ENCODE data around the gene SLC44A5. TPM values are rescaled to one million over a fixed set of nuclear protein-coding genes. Genes with fewer than 3 reads are reported as not detected.

Gene SLC44A5
- total RNA-seq, 1 experiment from 2014 or later = 0.18 TPM

DNA sequence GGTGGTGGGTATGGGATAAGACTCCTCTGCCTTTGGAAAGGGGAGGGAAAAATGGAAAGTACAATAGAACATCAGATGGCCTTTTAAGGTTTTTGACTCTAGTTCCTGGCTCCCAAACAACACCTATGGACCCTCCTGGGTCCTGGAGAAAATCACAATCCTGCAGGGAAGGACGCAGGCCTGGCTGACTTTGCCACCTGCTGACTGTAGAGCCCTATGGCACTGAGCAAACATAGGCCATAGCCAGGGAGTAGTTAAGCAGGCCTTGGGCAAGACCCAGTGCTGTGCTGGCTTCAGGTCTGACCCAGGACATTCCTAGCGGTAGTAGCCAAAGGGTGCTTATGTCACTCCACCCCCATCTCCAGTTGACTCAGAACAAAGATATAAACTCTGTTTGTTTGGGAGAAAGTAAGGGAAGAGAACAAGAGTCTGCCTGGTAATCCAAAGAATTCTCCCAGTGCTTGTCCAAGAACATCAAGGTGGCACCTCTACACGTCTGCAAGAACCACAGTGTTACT is 149.0 kb downstream of the SLC44A5 start:
- H3K36me3 ChIP-seq (ENCODE audit: control insufficient read depth, insufficient read depth, low read length) = no peaks in the 10 kb centered on the region
- H3K9me3 ChIP-seq (ENCODE audit: control insufficient read depth, insufficient read depth, low read depth, low read length) = no peaks in the 10 kb centered on the region
- POLR2A ChIA-PET = no interaction called here
- CTCF ChIA-PET = no interaction called here
- no peak for TF ChIP-seq SIN3A (IDR thresholded peaks at IDR 0.05; ENCODE audit: borderline replicate concordance, insufficient read depth, low read depth, low read length)
- no peak for TF ChIP-seq TCF7L2 (IDR thresholded peaks at IDR 0.05; ENCODE audit: low read depth, low read length)
- no peak overlapping the region for H3K27ac ChIP-seq (ENCODE audit: low read length)
- H3K4me1 ChIP-seq (ENCODE audit: control insufficient read depth, insufficient read depth, low read length) = no peaks in the 10 kb centered on the region
- BruUV-seq (replicated peaks) = no TSS peak
- H3K27me3 ChIP-seq (ENCODE audit: control insufficient read depth, insufficient read depth, low read length) = no peaks in the 10 kb centered on the region
- H3K4me3 ChIP-seq (ENCODE audit: low read depth in 2 of 2, low read length in 2 of 2) = no peak overlapping the region
- in situ Hi-C loops (cut with HindIII; ENCODE audit: low pct_unique_long_range_greater_than_20kb, low sequenced_read_pairs) (no loop called here), intact Hi-C loops (cut with micrococcal nuclease; ENCODE audit: unreplicated experiment) (loop anchor here (2.0 kb wide), 1 partner anchor 27 kb away; no protein-coding TSS in a partner anchor)
- no peak for ATAC-seq
- DNase-seq (ENCODE audit: low read depth, low spot score) = no peak

DNA sequence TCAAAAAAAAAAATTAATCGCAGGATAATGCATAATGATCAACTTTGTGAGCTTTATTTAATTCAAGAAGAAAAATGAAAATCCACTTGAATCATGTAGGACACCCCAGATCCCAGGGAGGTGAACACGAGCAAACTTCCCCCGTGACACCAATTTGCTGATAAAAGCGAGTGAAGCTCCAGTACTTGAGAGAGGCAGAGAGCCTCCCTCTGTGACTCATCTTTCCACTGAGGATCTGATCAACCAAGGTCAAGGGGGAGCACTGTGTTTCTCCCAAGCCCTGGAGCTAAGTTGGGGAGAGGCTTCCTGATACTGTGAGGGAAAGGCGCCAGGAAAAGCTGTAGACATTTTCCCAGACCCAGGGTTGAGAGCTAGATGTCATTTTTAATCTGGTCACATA is 160.9 kb downstream of the SLC44A5 start:
- CTCF ChIA-PET = no interaction called here
- BruUV-seq (replicated peaks) = no TSS peak

More for the DNA sequence above, 160.9 kb downstream of the SLC44A5 start:
- DNase-seq (ENCODE audit: low read depth, low spot score) (no peak), ATAC-seq (no peak)
- no peak overlapping the region for H3K27ac ChIP-seq (ENCODE audit: low read length)
- no peaks in the 10 kb centered on the region for H3K4me1 ChIP-seq (ENCODE audit: control insufficient read depth, insufficient read depth, low read length)
- no peak for TF ChIP-seq POLR2AphosphoS5 (IDR thresholded peaks at IDR 0.05; ENCODE audit: low read depth, low read length)
- TF ChIP-seq SIN3A (IDR thresholded peaks at IDR 0.05; ENCODE audit: borderline replicate concordance, insufficient read depth, low read depth, low read length) = no peak
- TF ChIP-seq, protein P1, sequence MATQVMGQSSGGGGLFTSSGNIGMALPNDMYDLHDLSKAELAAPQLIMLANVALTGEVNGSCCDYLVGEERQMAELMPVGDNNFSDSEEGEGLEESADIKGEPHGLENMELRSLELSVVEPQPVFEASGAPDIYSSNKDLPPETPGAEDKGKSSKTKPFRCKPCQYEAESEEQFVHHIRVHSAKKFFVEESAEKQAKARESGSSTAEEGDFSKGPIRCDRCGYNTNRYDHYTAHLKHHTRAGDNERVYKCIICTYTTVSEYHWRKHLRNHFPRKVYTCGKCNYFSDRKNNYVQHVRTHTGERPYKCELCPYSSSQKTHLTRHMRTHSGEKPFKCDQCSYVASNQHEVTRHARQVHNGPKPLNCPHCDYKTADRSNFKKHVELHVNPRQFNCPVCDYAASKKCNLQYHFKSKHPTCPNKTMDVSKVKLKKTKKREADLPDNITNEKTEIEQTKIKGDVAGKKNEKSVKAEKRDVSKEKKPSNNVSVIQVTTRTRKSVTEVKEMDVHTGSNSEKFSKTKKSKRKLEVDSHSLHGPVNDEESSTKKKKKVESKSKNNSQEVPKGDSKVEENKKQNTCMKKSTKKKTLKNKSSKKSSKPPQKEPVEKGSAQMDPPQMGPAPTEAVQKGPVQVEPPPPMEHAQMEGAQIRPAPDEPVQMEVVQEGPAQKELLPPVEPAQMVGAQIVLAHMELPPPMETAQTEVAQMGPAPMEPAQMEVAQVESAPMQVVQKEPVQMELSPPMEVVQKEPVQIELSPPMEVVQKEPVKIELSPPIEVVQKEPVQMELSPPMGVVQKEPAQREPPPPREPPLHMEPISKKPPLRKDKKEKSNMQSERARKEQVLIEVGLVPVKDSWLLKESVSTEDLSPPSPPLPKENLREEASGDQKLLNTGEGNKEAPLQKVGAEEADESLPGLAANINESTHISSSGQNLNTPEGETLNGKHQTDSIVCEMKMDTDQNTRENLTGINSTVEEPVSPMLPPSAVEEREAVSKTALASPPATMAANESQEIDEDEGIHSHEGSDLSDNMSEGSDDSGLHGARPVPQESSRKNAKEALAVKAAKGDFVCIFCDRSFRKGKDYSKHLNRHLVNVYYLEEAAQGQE (IDR thresholded peaks at IDR 0.05; ENCODE audit: insufficient read depth in 1 of 2, low read depth in 2 of 2, low read length in 1 of 2) = no peak
- no peak for TF ChIP-seq TCF7L2 (IDR thresholded peaks at IDR 0.05; ENCODE audit: low read depth, low read length)
- TF ChIP-seq, protein P2, sequence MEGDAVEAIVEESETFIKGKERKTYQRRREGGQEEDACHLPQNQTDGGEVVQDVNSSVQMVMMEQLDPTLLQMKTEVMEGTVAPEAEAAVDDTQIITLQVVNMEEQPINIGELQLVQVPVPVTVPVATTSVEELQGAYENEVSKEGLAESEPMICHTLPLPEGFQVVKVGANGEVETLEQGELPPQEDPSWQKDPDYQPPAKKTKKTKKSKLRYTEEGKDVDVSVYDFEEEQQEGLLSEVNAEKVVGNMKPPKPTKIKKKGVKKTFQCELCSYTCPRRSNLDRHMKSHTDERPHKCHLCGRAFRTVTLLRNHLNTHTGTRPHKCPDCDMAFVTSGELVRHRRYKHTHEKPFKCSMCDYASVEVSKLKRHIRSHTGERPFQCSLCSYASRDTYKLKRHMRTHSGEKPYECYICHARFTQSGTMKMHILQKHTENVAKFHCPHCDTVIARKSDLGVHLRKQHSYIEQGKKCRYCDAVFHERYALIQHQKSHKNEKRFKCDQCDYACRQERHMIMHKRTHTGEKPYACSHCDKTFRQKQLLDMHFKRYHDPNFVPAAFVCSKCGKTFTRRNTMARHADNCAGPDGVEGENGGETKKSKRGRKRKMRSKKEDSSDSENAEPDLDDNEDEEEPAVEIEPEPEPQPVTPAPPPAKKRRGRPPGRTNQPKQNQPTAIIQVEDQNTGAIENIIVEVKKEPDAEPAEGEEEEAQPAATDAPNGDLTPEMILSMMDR (IDR thresholded peaks at IDR 0.05) = no peak
- no peaks in the 10 kb centered on the region for H3K27me3 ChIP-seq (ENCODE audit: control insufficient read depth, insufficient read depth, low read length)
- no peaks in the 10 kb centered on the region for H3K36me3 ChIP-seq (ENCODE audit: control insufficient read depth, insufficient read depth, low read length)
- H3K4me3 ChIP-seq (ENCODE audit: low read depth in 2 of 2, low read length in 2 of 2) = no peak overlapping the region
- in situ Hi-C loops (cut with HindIII; ENCODE audit: low pct_unique_long_range_greater_than_20kb, low sequenced_read_pairs) (no loop called here), intact Hi-C loops (cut with micrococcal nuclease; ENCODE audit: unreplicated experiment) (no loop called here)
- H3K9me3 ChIP-seq (ENCODE audit: control insufficient read depth, insufficient read depth, low read depth, low read length) = no peaks in the 10 kb centered on the region
- POLR2A ChIA-PET = no interaction called here

Data from Panc1 (cell line).